T-helper 17 cell (primary cell): ENCODE data around the gene LHX3. TPM values are rescaled to one million over a fixed set of nuclear protein-coding genes. Genes with fewer than 3 reads are reported as not detected.

Experiments used
- ATAC-seq: fragments of 150-1000 bp; cut with Tn5 transposase; 2 replicates; pipeline ENCODE4 v1.10.0; 2021; ENCODE audit warnings: mild to moderate bottlenecking, moderate library complexity
- DNase-seq, 3 donors: peaks; one replicate each; pipeline versions ENCODE4 v3.0.0 to v3.0.0-alpha.2; 2020 to 2021
- H3K9me3 ChIP-seq: one replicate; pipeline ENCODE4 v1.7.0; 2013; ENCODE audit warnings: low read length, mild to moderate bottlenecking; ENCODE audit not compliant: control insufficient read depth, poor library complexity, severe bottlenecking
- H3K27ac Mint-ChIP-seq: one replicate; pipeline ENCODE4 v1.8.0; 2022; ENCODE audit warnings: mild to moderate bottlenecking, moderate library complexity, mixed read lengths
- H3K27me3 Mint-ChIP-seq: one replicate; pipeline ENCODE4 v1.8.0; 2022; ENCODE audit warnings: mixed read lengths
- H3K36me3 Mint-ChIP-seq: one replicate; pipeline ENCODE4 v1.8.0; 2022; ENCODE audit warnings: low read depth, mixed read lengths
- H3K4me1 Mint-ChIP-seq: one replicate; pipeline ENCODE4 v1.8.0; 2022; ENCODE audit warnings: mild to moderate bottlenecking, mixed read lengths
- H3K4me3 Mint-ChIP-seq: one replicate; pipeline ENCODE4 v1.8.0; 2022; ENCODE audit warnings: mild to moderate bottlenecking, moderate library complexity, mixed read lengths
- total RNA-seq, 4 donors: library from RNA in 2 of 4; stranded (reverse) in 2 of 4; gene quantifications; one replicate each; pipeline ENCODE4 v1.2.3 and lab custom pipeline; 2022 to 2026

The LHX3 gene
- total RNA-seq (under 1 TPM; 0.10 to 0.18 TPM), total RNA-seq (lab: John Stamatoyannopoulos, UW) (0.46 to 0.60 reads per million in 2 donors)

- no peak for DNase-seq
- no peak within 1 kb of the TSS for H3K4me3 Mint-ChIP-seq
- no peaks in the 10 kb centered on the region for H3K9me3 ChIP-seq
- peaks cover 22% of the 10 kb centered on the region for H3K27me3 Mint-ChIP-seq
- no peak within 1 kb of the TSS for H3K27ac Mint-ChIP-seq
- peaks cover 2% of the 10 kb centered on the region for H3K4me1 Mint-ChIP-seq
- peak; percentile 39 for ATAC-seq
- H3K36me3 Mint-ChIP-seq: peaks cover 5% of the 10 kb centered on the region
Measured at GRCh38 chr9:136204838-136205706, at the start of gene LHX3. LHX3 (minus strand) TSS chr9:136205128; CDS start chr9:136205012, 116 bp downstream.

- Mint-ChIP-seq H3K36me3 (no peaks in the 10 kb centered on the region), H3K27me3 (peaks cover 13% of the 10 kb centered on the region), H3K27ac (no peak overlapping the region), H3K4me1 (no peaks in the 10 kb centered on the region), H3K4me3 (no peak overlapping the region)
- ATAC-seq: no peak
- DNase-seq: no peak
- no peaks in the 10 kb centered on the region for H3K9me3 ChIP-seq
Measured at GRCh38 chr9:136253246-136254130, 48.6 kb upstream of the LHX3 start.

GRCh38 chr9:136252846-136253245 lies 47.9 kb upstream of the LHX3 start:
- Mint-ChIP-seq H3K27me3 (peaks cover 8% of the 10 kb centered on the region), H3K4me3 (no peak overlapping the region), H3K27ac (no peak overlapping the region), H3K4me1 (no peaks in the 10 kb centered on the region), H3K36me3 (no peaks in the 10 kb centered on the region)
- no peaks in the 10 kb centered on the region for H3K9me3 ChIP-seq
- no peak for DNase-seq
- no peak for ATAC-seq

GRCh38 chr9:136252281-136252680 lies 47.4 kb upstream of the LHX3 start:
- Mint-ChIP-seq H3K27ac (no peak overlapping the region), H3K4me1 (no peaks in the 10 kb centered on the region), H3K4me3 (no peak overlapping the region), H3K27me3 (peaks cover 8% of the 10 kb centered on the region), H3K36me3 (no peaks in the 10 kb centered on the region)
- DNase-seq: no peak
- H3K9me3 ChIP-seq: no peaks in the 10 kb centered on the region
- no peak for ATAC-seq

GRCh38 chr9:136251264-136252115 lies 46.6 kb upstream of the LHX3 start:
- Mint-ChIP-seq H3K4me3 (no peak overlapping the region), H3K27ac (no peak overlapping the region)

GRCh38 chr9:136250676-136251075 lies 45.7 kb upstream of the LHX3 start:
- H3K9me3 ChIP-seq: no peaks in the 10 kb centered on the region
- Mint-ChIP-seq H3K27me3 (peaks cover 8% of the 10 kb centered on the region), H3K36me3 (no peaks in the 10 kb centered on the region), H3K27ac (no peak overlapping the region), H3K4me3 (no peak overlapping the region), H3K4me1 (peaks cover 2% of the 10 kb centered on the region)
- DNase-seq (no peak), ATAC-seq (no peak)

More at GRCh38 chr9:136251264-136252115, 46.6 kb upstream of the LHX3 start:
- DNase-seq: no peak
- H3K4me1 Mint-ChIP-seq: no peaks in the 10 kb centered on the region
- no peak for ATAC-seq
- H3K27me3 Mint-ChIP-seq: peaks cover 8% of the 10 kb centered on the region
- H3K36me3 Mint-ChIP-seq: no peaks in the 10 kb centered on the region
- H3K9me3 ChIP-seq: no peaks in the 10 kb centered on the region

GRCh38 chr9:136249877-136250559 lies 45.1 kb upstream of the LHX3 start:
- Mint-ChIP-seq H3K4me1 (peaks cover 4% of the 10 kb centered on the region), H3K27me3 (peaks cover 8% of the 10 kb centered on the region), H3K36me3 (no peaks in the 10 kb centered on the region), H3K4me3 (no peak overlapping the region), H3K27ac (no peak overlapping the region)
- DNase-seq (no peak), ATAC-seq (no peak)
- no peaks in the 10 kb centered on the region for H3K9me3 ChIP-seq

GRCh38 chr9:136248951-136249876 lies 44.3 kb upstream of the LHX3 start:
- peaks cover 8% of the 10 kb centered on the region for H3K27me3 Mint-ChIP-seq
- ATAC-seq (no peak), DNase-seq (no peak)
- no peaks in the 10 kb centered on the region for H3K36me3 Mint-ChIP-seq
- no peak overlapping the region for H3K4me3 Mint-ChIP-seq
- no peak overlapping the region for H3K27ac Mint-ChIP-seq
- peaks cover 12% of the 10 kb centered on the region for H3K4me1 Mint-ChIP-seq
- H3K9me3 ChIP-seq: no peaks in the 10 kb centered on the region

GRCh38 chr9:136247947-136248637 lies 43.2 kb upstream of the LHX3 start:
- Mint-ChIP-seq H3K27ac (no peak overlapping the region), H3K36me3 (no peaks in the 10 kb centered on the region), H3K4me3 (peak overlapping the region; percentile 25), H3K4me1 (peaks cover 23% of the 10 kb centered on the region), H3K27me3 (peaks cover 4% of the 10 kb centered on the region)
- H3K9me3 ChIP-seq: no peaks in the 10 kb centered on the region
- DNase-seq (no peak), ATAC-seq (no peak)

- H3K27ac Mint-ChIP-seq: no peak overlapping the region
- no peak overlapping the region for H3K4me3 Mint-ChIP-seq
Measured at GRCh38 chr9:136247551-136247916, 42.6 kb upstream of the LHX3 start.

GRCh38 chr9:136246849-136247550 lies 42.1 kb upstream of the LHX3 start:
- Mint-ChIP-seq H3K27me3 (no peaks in the 10 kb centered on the region), H3K4me3 (no peak overlapping the region), H3K4me1 (peaks cover 30% of the 10 kb centered on the region), H3K27ac (no peak overlapping the region), H3K36me3 (no peaks in the 10 kb centered on the region)
- no peak for DNase-seq
- no peak for ATAC-seq
- H3K9me3 ChIP-seq: no peaks in the 10 kb centered on the region

More at GRCh38 chr9:136247551-136247916, 42.6 kb upstream of the LHX3 start:
- Mint-ChIP-seq H3K27me3 (no peaks in the 10 kb centered on the region), H3K4me1 (peaks cover 27% of the 10 kb centered on the region), H3K36me3 (no peaks in the 10 kb centered on the region)
- no peak for ATAC-seq
- H3K9me3 ChIP-seq: no peaks in the 10 kb centered on the region
- no peak for DNase-seq
